Retinal pigment epithelial cell (primary cell): Measurements from ENCODE around the gene XAGE5.
"Not testable (repeated sequence)": the region's sequence is repeated elsewhere in the genome, so short reads cannot be mapped to it uniquely, and the experiment has no call there.

Experiments
- DNase-seq: peaks from one replicate; pipeline ENCODE4 v3.0.0-alpha.2; 2010; ENCODE audit warnings: low read depth
- H3K4me3 ChIP-seq: 2 replicates; pipeline ENCODE4 v1.5.1; 2011; ENCODE audit warnings: mild to moderate bottlenecking, low read length, control low read depth, moderate library complexity
- TF ChIP-seq, protein P1 (sequence below): conservative IDR thresholded peaks from 2 replicates; pipeline ENCODE4 v1.5.1; 2011; ENCODE audit warnings: low read depth, low read length, control low read depth, inconsistent platforms

XAGE5 gene, protein sequence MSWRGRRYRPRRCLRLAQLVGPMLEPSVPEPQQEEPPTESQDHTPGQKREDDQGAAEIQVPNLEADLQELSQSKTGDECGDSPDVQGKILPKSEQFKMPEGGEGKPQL

DNA sequence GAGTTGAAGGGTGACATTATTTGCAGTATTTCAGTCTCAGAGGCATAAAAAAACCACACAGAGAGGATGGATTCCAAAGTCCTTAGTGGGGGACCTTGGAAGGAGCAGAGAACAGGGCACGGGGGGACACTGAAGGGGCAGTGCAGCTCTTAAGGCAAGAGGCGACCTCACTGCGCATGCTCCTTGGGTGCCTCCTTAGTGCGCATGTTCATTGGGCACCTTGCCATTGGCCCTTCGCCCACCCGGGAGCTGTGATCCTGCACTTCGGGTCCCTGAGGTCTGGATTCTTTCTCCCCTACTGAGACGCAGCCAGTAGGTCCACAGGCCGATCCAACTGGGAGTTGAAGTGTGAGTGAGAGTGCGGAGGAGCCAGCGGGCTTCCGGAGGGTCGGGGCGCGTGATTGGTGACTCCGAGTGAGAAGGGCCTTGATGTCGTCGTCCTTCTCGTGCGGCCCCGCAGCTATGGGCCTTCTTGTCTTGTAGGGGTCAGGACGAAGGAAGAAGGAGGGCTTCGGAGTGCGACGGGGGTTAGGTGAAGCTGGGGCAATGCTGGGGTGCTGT lies at the start of gene XAGE5:
TSS of gene XAGE5 (plus strand) at position 223 of the 561 bp plus-strand sequence. CDS start 1,280 bp downstream, outside the sequence.
- DNase-seq, result no peak
- TF ChIP-seq, protein P1, sequence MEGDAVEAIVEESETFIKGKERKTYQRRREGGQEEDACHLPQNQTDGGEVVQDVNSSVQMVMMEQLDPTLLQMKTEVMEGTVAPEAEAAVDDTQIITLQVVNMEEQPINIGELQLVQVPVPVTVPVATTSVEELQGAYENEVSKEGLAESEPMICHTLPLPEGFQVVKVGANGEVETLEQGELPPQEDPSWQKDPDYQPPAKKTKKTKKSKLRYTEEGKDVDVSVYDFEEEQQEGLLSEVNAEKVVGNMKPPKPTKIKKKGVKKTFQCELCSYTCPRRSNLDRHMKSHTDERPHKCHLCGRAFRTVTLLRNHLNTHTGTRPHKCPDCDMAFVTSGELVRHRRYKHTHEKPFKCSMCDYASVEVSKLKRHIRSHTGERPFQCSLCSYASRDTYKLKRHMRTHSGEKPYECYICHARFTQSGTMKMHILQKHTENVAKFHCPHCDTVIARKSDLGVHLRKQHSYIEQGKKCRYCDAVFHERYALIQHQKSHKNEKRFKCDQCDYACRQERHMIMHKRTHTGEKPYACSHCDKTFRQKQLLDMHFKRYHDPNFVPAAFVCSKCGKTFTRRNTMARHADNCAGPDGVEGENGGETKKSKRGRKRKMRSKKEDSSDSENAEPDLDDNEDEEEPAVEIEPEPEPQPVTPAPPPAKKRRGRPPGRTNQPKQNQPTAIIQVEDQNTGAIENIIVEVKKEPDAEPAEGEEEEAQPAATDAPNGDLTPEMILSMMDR, result no peak
- no peak within 1 kb of the TSS for H3K4me3 ChIP-seq

DNA sequence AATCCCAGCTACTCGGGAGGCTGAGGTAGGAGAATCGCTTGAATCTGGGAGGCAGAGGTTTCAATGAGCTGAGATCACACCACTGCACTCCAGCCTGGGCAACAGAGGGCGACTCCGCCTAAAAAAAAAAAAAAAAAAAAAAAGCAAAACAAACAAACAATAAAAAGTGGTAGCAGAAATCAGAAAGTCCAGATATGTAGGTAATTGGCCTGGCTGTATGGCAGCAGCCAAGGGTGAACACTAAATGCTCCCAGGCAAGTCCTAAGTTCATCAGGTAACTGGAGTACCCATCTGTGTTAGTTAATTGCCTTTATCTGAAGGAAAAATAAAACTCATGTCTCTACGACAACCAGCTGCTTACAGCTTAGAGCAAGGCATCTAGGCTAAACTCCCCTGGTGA lies 45.1 kb upstream of the XAGE5 start:
- not testable (repeated sequence) for H3K4me3 ChIP-seq, DNase-seq

DNA sequence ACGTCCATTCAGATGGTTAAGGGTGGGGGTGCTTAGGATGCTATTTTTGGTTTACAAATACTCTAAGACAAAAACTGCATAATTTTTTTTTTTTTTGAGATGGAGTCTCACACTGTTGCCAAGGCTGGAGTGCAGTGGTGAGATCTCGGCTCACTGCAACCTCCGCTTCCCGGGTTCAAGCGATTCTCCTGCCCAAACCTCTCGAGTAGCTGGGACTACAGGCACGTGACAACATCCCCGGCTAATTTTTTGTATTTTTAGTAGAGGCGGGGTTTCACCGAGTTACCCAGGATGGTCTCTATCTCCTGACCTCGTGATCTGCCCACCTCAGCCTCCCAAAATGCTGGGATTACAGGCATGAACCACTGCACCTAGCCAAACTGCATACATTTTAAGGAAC lies 37.6 kb upstream of the XAGE5 start:
- DNase-seq, H3K4me3 ChIP-seq: not testable (repeated sequence)

DNA sequence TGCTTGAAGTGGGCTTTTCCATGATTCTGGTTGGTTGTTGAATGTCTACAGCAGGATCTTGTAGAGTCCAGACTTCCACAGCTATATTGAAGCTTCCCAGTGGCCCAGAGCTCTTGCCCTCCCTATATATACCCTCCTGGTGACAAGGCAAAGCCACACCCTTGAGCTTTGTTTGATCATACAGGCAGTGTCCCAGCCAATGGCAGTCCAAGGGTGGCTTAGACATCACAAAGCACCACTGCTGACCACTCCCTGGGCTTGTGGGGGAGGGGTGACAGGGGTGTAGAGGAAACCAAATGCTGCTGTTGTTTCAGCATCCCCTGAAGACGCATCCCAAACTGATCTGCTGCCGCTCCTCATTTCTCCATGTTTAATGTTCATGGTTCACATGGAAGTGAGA lies 13.8 kb upstream of the XAGE5 start, which contains the start of gene SPANXN5:
TSS of gene SPANXN5 (minus strand) at position 101 of the 400 bp plus-strand sequence. CDS start at position 22, 79 bp downstream.
- H3K4me3 ChIP-seq, DNase-seq: not testable (repeated sequence)

DNA sequence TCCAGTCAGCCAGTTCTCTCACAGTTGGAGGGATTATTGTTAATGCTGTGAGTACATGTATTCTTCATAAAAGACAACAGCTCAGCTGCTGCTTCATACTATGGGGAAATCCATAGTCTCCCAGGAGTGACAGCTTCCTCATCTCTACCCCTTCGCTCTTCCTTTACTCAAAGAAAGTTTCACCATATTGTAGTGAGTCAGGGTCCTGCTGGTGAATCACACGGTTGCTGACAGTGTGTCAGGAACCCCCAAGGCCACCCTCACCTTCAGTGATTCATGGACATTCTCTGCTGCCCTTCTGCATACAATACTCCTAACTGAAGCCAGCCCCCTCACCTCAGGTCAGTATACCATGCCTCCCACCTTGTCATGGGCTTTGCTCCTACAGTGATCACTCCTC lies 6.2 kb upstream of the XAGE5 start:
- DNase-seq, result not testable (repeated sequence)

DNA sequence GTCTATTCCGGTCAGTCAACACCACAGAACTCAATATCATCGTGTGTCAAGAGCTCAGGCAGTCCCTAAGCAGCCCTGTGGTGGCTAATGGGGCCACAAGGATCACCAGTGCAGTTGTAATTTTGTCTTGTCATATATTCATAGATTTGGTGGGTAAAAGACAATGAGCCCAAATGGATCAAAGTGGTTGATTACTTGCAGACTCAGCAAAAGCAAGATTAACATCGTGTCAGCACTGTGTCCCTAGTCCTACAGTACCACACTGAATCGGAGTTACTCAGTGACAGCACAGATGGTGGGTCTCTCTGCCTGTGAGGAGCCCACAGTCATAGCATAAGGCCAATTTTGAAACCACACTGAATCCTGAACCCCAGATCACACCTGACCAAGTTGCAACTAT lies 8.7 kb downstream of the XAGE5 start:
- no peak for DNase-seq
- H3K4me3 ChIP-seq, result no peak overlapping the region
- TF ChIP-seq, protein P1, result no peak

More for the DNA sequence above, 6.2 kb upstream of the XAGE5 start:
- not testable (repeated sequence) for H3K4me3 ChIP-seq

DNA sequence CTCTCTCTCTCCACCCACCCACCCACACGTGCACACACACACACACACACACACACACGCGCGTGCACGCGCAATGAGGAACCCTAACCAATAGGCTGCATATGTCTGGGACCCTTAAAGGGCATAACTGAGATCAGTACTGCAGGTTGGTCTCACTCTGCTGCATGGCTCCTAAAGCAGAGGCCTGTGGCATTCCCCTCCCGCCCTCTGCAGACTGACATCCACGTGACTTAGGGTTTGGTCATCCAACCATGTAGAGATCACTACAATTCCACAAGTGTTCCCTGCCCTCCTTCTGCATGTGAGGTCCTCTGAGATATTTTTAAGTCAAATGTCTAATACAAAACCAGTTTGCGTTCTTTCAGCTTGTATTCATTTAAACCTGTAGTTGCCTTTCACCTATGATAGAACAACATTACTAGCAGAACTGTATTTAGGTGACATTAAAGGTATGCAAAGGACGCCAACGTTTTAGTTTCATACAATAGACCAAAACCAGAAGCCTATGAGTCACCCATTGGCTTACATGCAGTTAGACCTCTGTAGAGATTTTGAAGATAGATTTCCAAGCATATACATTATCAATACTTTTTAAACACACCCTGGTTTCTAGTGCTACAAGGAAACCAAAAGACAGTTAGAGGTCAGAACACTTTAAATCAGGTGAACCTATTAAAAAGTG lies 10.1 kb downstream of the XAGE5 start:
- TF ChIP-seq, protein P1, result no peak
- DNase-seq, result no peak

DNA sequence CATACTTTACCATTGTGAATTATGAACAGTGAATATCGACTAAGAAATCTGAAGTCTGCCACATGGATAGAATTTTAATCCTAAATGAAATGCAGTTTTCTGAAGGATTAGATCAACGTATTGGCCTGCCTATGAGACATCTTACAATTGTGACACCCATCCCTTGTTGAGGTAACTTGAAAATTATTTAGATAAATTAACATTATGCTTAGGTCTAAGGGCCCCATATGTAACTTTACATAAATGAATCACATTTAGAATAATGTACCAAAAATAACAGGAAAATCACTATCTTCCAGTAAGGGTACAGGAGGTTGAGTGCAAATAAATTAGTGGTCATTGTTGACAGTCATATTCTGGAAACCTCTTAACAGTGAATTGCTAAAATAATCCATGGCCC lies 13.5 kb downstream of the XAGE5 start:
- TF ChIP-seq, protein P1, result no peak
- H3K4me3 ChIP-seq, result no peak overlapping the region
- no peak for DNase-seq

More for the DNA sequence above, 10.1 kb downstream of the XAGE5 start:
- H3K4me3 ChIP-seq, result no peak overlapping the region

DNA sequence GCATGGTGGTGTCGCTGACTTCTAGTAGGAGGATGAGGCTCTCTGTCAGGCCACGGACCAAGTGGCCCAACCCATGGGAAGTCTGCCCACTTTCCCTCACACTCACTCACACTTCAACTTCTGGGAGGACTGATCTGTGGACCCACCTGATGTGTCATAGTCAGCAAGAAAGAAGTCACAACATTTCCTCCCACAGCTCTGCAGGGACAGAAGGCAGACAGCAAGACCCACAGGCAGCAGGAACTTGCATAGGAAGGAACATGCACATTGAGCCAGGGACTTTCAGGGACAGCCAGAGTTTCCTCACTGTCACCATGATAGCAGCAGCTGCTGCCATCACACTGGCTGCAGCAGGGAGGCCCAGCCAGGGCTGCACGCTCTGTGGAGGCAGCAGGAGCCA lies 19.5 kb downstream of the XAGE5 start:
- no peak for DNase-seq
- TF ChIP-seq, protein P1, result no peak
- H3K4me3 ChIP-seq, result no peak overlapping the region
